GM23338 (cell line): ENCODE results near the gene HERC5. TPM values are rescaled to one million over a fixed set of nuclear protein-coding genes. Genes with fewer than 3 reads are reported as not detected.
"Not testable (repeated sequence)": the region's sequence is repeated elsewhere in the genome, so short reads cannot be mapped to it uniquely, and the experiment has no call there.

Source experiments
- ATAC-seq: fragments of 200-7000 bp; cut with Tn5 transposase; 3 replicates; pipeline ENCODE4 v1.9.1; 2020
- DNase-seq: peaks from one replicate; pipeline ENCODE4 v3.0.0-alpha.2; 2015; ENCODE audit warnings: low spot score
- H2AFZ ChIP-seq: fragments of 200-600 bp; sonication (generic); 2 replicates; pipeline ENCODE4 v1.8.0; 2016; ENCODE audit warnings: antibody characterized with exemption, mild to moderate bottlenecking, moderate library complexity
- H3F3A ChIP-seq: fragments of 200-600 bp; sonication (generic); replicated peaks from 2 replicates; pipeline ENCODE4 v1.8.0; 2017; ENCODE audit warnings: antibody characterized with exemption, mixed run types, low read depth
- H3K27ac ChIP-seq: fragments of 200-600 bp; sonication (generic); 2 replicates; pipeline ENCODE4 v1.6.1; 2016; ENCODE audit warnings: low read depth
- H3K27me3 ChIP-seq: fragments of 200-600 bp; sonication (generic); 2 replicates; pipeline ENCODE4 v1.8.0; 2016; ENCODE audit warnings: mild to moderate bottlenecking, mixed run types, moderate library complexity; ENCODE audit not compliant: insufficient read depth
- H3K36me3 ChIP-seq: fragments of 200-600 bp; sonication (generic); 2 replicates; pipeline ENCODE4 v1.8.0; 2016; ENCODE audit warnings: mild to moderate bottlenecking; ENCODE audit not compliant: insufficient read depth
- H3K4me1 ChIP-seq: fragments of 200-600 bp; sonication (generic); 2 replicates; pipeline ENCODE4 v1.8.0; 2016; ENCODE audit warnings: mild to moderate bottlenecking, moderate library complexity; ENCODE audit not compliant: insufficient read depth
- H3K4me2 ChIP-seq: fragments of 200-600 bp; sonication (generic); 2 replicates; pipeline ENCODE4 v1.7.1; 2017; ENCODE audit warnings: mixed run types
- H3K4me3 ChIP-seq: fragments of 200-600 bp; sonication (generic); 2 replicates; pipeline ENCODE4 v1.6.1; 2016; ENCODE audit warnings: mixed run types
- H3K79me2 ChIP-seq: fragments of 200-600 bp; sonication (generic); replicated peaks from 2 replicates; pipeline ENCODE4 v1.8.0; 2017; ENCODE audit warnings: mild to moderate bottlenecking; ENCODE audit not compliant: insufficient read depth
- H3K9me2 ChIP-seq: fragments of 200-600 bp; sonication (generic); 2 replicates; pipeline ENCODE4 v1.8.0; 2017; ENCODE audit not compliant: insufficient read depth
- H4K20me1 ChIP-seq: fragments of 200-600 bp; sonication (generic); replicated peaks from 2 replicates; pipeline ENCODE4 v1.8.0; 2017; ENCODE audit warnings: mild to moderate bottlenecking; ENCODE audit not compliant: insufficient read depth
- H3K27ac Mint-ChIP-seq: 2 replicates; pipeline ENCODE4 v1.8.0; 2020; ENCODE audit warnings: inconsistent platforms, mild to moderate bottlenecking, moderate library complexity, mixed read lengths
- H3K27me3 Mint-ChIP-seq: 3 replicates; pipeline ENCODE4 v1.8.0; 2022; ENCODE audit warnings: low read depth, mild to moderate bottlenecking, moderate library complexity, mixed read lengths, inconsistent platforms; ENCODE audit not compliant: insufficient read depth, poor library complexity
- H3K36me3 Mint-ChIP-seq: 3 replicates; pipeline ENCODE4 v1.8.0; 2021; ENCODE audit warnings: low read depth, mild to moderate bottlenecking, inconsistent platforms, moderate library complexity, mixed read lengths
- H3K4me1 Mint-ChIP-seq: 3 replicates; pipeline ENCODE4 v1.8.0; 2020; ENCODE audit warnings: mild to moderate bottlenecking, inconsistent platforms, mixed read lengths
- H3K4me3 Mint-ChIP-seq: 3 replicates; pipeline ENCODE4 v1.8.0; 2021; ENCODE audit warnings: moderate library complexity, mild to moderate bottlenecking, inconsistent platforms, mixed read lengths
- H3K9me3 Mint-ChIP-seq: 3 replicates; pipeline ENCODE4 v1.8.0; 2020; ENCODE audit warnings: moderate library complexity, mild to moderate bottlenecking, inconsistent platforms, mixed read lengths
- CREB1 ChIP-seq: fragments of 250-450 bp; sonication (Bioruptor Pico); IDR thresholded peaks from 2 replicates; pipeline ENCODE4 v1.5.0; 2020; ENCODE audit warnings: low read depth, mild to moderate bottlenecking, moderate library complexity
- CTCF ChIP-seq, 2 experiments: fragments of 200-600 bp in 1 of 2; sonication (generic) in 1 of 2; conservative IDR thresholded peaks; 2 replicates each; pipeline versions ENCODE4 v1.5.1 to v1.6.1; 2016 to 2017; ENCODE audit warnings: antibody characterized with exemption in 2 of 2, low read depth in 2 of 2, mild to moderate bottlenecking in 2 of 2, moderate library complexity in 1 of 2
- EZH2 ChIP-seq: fragments of 200-600 bp; sonication (generic); IDR thresholded peaks from one replicate; pipeline ENCODE4 v1.8.0; 2017; ENCODE audit warnings: antibody characterized with exemption, mild to moderate bottlenecking, low read depth; ENCODE audit not compliant: unreplicated experiment
- EZH2phosphoT487 ChIP-seq: fragments of 200-600 bp; sonication (generic); IDR thresholded peaks from one replicate; pipeline ENCODE4 v1.8.1; 2018; ENCODE audit warnings: antibody characterized with exemption; ENCODE audit not compliant: unreplicated experiment
- JUNB ChIP-seq: IDR thresholded peaks from one replicate; pipeline ENCODE4 v1.6.1; 2016; ENCODE audit warnings: antibody characterized with exemption; ENCODE audit not compliant: unreplicated experiment
- NANOG ChIP-seq: IDR thresholded peaks from 2 replicates; pipeline ENCODE4 v1.6.1; 2016; ENCODE audit warnings: antibody characterized with exemption, borderline replicate concordance
- POLR2AphosphoS5 ChIP-seq: IDR thresholded peaks from 2 replicates; pipeline ENCODE4 v1.6.1; 2016; ENCODE audit warnings: antibody characterized with exemption, low read depth
- STAT1 ChIP-seq: IDR thresholded peaks from one replicate; pipeline ENCODE4 v1.6.1; 2016; ENCODE audit warnings: antibody characterized with exemption; ENCODE audit not compliant: unreplicated experiment
- ZNF331 ChIP-seq: fragments of 250-450 bp; sonication (Bioruptor Pico); IDR thresholded peaks from 2 replicates; pipeline ENCODE4 v1.5.0; 2020; ENCODE audit warnings: low read depth, mild to moderate bottlenecking, moderate library complexity
- polyA plus RNA-seq: library from polyadenylated mRNA; unstranded; fragments of >200 nt; fragmentation: Nextera tagmentation; extraction: Ambion mirVana; gene quantifications from 2 replicates; pipeline ENCODE4 v1.2.1, GENCODE V29; 2016
- total RNA-seq: library from RNA; depleted of rRNA; stranded (reverse); fragments of >200 nt; shearing (Covaris generic); gene quantifications from 2 replicates; pipeline ENCODE4 v1.2.3, GENCODE V29; 2014
- TF ChIP-seq, protein P1 (sequence below): fragments of 250-450 bp; sonication (Bioruptor Pico); IDR thresholded peaks from 2 replicates; pipeline ENCODE4 v1.5.0; 2020; ENCODE audit warnings: mild to moderate bottlenecking, moderate library complexity

The HERC5 gene
- total and polyA plus RNA-seq, 2 experiments from 2014 or later, result 22.8 to 25.1 TPM

- peak overlapping the region; percentile 68; the same call in 1 of the 2 replicates for H2AFZ ChIP-seq
- H3K27ac Mint-ChIP-seq, H3K4me3 ChIP-seq, H3K27me3 Mint-ChIP-seq, H3K36me3 ChIP-seq, H3K27me3 ChIP-seq, H3K79me2 ChIP-seq, H3K9me3 Mint-ChIP-seq, H3F3A ChIP-seq, H4K20me1 ChIP-seq, H3K9me2 ChIP-seq, H3K4me2 ChIP-seq, H3K27ac ChIP-seq, H3K4me3 Mint-ChIP-seq, H3K36me3 Mint-ChIP-seq: not testable (repeated sequence)
- DNase-seq (peak; percentile 73), ATAC-seq (peak; percentile 75)
- peaks cover 14% of the 10 kb centered on the region for H3K4me1 ChIP-seq
- TF ChIP-seq, protein P1, sequence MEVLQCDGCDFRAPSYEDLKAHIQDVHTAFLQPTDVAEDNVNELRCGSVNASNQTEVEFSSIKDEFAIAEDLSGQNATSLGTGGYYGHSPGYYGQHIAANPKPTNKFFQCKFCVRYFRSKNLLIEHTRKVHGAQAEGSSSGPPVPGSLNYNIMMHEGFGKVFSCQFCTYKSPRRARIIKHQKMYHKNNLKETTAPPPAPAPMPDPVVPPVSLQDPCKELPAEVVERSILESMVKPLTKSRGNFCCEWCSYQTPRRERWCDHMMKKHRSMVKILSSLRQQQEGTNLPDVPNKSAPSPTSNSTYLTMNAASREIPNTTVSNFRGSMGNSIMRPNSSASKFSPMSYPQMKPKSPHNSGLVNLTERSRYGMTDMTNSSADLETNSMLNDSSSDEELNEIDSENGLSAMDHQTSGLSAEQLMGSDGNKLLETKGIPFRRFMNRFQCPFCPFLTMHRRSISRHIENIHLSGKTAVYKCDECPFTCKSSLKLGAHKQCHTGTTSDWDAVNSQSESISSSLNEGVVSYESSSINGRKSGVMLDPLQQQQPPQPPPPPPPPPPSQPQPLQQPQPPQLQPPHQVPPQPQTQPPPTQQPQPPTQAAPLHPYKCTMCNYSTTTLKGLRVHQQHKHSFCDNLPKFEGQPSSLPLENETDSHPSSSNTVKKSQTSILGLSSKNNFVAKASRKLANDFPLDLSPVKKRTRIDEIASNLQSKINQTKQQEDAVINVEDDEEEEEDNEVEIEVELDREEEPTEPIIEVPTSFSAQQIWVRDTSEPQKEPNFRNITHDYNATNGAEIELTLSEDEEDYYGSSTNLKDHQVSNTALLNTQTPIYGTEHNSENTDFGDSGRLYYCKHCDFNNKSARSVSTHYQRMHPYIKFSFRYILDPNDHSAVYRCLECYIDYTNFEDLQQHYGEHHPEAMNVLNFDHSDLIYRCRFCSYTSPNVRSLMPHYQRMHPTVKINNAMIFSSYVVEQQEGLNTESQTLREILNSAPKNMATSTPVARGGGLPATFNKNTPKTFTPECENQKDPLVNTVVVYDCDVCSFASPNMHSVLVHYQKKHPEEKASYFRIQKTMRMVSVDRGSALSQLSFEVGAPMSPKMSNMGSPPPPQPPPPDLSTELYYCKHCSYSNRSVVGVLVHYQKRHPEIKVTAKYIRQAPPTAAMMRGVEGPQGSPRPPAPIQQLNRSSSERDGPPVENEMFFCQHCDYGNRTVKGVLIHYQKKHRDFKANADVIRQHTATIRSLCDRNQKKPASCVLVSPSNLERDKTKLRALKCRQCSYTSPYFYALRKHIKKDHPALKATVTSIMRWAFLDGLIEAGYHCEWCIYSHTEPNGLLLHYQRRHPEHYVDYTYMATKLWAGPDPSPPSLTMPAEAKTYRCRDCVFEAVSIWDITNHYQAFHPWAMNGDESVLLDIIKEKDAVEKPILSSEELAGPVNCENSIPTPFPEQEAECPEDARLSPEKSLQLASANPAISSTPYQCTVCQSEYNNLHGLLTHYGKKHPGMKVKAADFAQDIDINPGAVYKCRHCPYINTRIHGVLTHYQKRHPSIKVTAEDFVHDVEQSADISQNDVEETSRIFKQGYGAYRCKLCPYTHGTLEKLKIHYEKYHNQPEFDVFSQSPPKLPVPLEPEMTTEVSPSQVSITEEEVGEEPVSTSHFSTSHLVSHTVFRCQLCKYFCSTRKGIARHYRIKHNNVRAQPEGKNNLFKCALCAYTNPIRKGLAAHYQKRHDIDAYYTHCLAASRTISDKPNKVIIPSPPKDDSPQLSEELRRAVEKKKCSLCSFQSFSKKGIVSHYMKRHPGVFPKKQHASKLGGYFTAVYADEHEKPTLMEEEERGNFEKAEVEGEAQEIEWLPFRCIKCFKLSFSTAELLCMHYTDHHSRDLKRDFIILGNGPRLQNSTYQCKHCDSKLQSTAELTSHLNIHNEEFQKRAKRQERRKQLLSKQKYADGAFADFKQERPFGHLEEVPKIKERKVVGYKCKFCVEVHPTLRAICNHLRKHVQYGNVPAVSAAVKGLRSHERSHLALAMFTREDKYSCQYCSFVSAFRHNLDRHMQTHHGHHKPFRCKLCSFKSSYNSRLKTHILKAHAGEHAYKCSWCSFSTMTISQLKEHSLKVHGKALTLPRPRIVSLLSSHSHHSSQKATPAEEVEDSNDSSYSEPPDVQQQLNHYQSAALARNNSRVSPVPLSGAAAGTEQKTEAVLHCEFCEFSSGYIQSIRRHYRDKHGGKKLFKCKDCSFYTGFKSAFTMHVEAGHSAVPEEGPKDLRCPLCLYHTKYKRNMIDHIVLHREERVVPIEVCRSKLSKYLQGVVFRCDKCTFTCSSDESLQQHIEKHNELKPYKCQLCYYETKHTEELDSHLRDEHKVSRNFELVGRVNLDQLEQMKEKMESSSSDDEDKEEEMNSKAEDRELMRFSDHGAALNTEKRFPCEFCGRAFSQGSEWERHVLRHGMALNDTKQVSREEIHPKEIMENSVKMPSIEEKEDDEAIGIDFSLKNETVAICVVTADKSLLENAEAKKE (CRISPR knock-in tag), result 0 out of 2 replicates have a peak, but pooled peaks have one; percentile 15
- TF ChIP-seq CTCF (conservative IDR thresholded peaks at IDR 0.05; ENCODE audit: low read depth in 2 of 2), result peak; percentile 80 to 91
- H3K4me1 Mint-ChIP-seq, result peaks cover 20% of the 10 kb centered on the region
These were observed 82.6 kb downstream of the HERC5 start for GRCh38 chr4:88539322-88540068.

DNA sequence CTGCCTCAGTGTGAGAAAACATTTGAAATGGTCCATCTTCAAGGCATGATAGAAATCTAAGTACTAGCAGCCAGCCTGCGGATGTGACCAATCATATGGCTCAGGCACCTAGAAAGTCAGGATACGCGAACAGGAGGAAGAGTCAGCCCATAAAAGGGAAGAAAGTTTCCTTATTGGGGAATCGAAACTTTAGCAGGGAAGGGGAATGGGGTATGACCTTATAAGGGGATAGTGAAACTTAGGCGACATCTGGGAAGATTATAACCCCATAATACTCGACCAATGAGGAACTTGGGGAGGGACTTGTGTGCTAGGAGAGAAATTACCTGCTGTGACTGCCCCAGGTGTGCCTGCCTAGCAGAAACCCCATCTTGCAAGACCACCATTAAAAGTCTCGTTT lies 92.9 kb downstream of the HERC5 start:
- H3K4me2 ChIP-seq, result no peak overlapping the region
- H3K4me1 ChIP-seq, result no peaks in the 10 kb centered on the region
- H3K27me3 Mint-ChIP-seq, result no peaks in the 10 kb centered on the region
- 0 out of 3 replicates have a peak, but pooled peaks cover 3% of the 10 kb centered on the region for H3K9me3 Mint-ChIP-seq
- H3K4me3 ChIP-seq, result no peak overlapping the region
- no peaks in the 10 kb centered on the region for H3K4me1 Mint-ChIP-seq
- no peaks in the 10 kb centered on the region for H3F3A ChIP-seq
- H3K27me3 ChIP-seq, result no peaks in the 10 kb centered on the region
- no peak overlapping the region for H2AFZ ChIP-seq
- no peaks in the 10 kb centered on the region for H3K36me3 ChIP-seq
- no peak overlapping the region for H3K4me3 Mint-ChIP-seq
- no peaks in the 10 kb centered on the region for H4K20me1 ChIP-seq
- no peak overlapping the region for H3K27ac Mint-ChIP-seq
- DNase-seq (peak; percentile 32), ATAC-seq (no peak)
- no peaks in the 10 kb centered on the region for H3K79me2 ChIP-seq
- no peaks in the 10 kb centered on the region for H3K36me3 Mint-ChIP-seq
- no peaks in the 10 kb centered on the region for H3K9me2 ChIP-seq
- H3K27ac ChIP-seq, result no peak overlapping the region
- TF ChIP-seq EZH2 (no peak), JUNB (no peak), STAT1 (no peak), CREB1 (CRISPR knock-in tag) (no peak), NANOG (no peak), EZH2phosphoT487 (no peak), POLR2AphosphoS5 (no peak), ZNF331 (CRISPR knock-in tag) (no peak)
